SK-N-MC (cell line): ENCODE measurements around the gene AIF1.

Source experiments
- EZH2 ChIP-seq: fragments of 200-600 bp; sonication (generic); IDR thresholded peaks from one replicate; pipeline ENCODE4 v1.6.1; 2017; ENCODE audit warnings: antibody characterized with exemption
- FOXP2 ChIP-seq: optimal IDR thresholded peaks from 2 replicates; pipeline ENCODE3; 2011; ENCODE audit warnings: mild to moderate bottlenecking, moderate library complexity; ENCODE audit not compliant: insufficient read depth; ENCODE audit errors: extremely low read length, control extremely low read depth
- POLR2AphosphoS5 ChIP-seq: IDR thresholded peaks from 2 replicates; pipeline ENCODE4 v1.6.1; 2012; ENCODE audit warnings: mild to moderate bottlenecking, low read depth, low read length, borderline replicate concordance

DNA sequence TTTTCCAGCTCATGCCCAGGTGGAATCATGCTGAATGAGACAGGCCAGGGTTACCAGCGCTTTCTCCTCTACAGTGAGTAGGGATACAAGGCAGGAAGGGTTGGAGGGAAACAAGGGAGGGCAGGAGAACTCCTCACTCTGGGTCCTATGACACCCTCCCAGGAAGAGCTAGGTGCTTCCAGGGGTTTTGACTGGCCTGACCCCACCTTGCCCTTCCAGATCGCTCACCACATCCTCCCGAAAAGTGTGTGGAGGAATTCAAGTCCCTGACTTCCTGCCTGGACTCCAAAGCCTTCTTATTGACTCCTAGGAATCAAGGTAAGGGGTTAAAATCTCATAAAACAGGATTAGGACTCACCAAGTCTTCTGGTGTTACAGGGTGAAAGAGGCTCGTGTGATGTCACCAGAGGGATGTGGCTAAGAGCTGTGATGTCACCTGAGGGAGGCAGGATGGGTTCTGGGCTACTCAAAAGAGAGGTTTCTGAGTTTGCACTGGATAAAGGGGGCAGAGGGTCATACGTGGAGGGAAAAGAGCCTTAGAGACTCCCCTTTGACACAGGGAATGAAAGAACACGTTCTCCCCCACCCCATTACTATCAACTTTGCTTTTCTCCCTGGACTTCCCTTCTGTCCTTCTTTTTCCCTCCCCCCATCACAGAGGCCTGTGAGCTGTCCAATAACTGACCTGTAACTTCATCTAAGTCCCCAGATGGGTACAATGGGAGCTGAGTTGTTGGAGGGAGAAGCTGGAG lies 42.5 kb downstream of the AIF1 start:
- no peak for TF ChIP-seq POLR2AphosphoS5
- no peak for TF ChIP-seq EZH2
- no peak for TF ChIP-seq FOXP2
